ENCODE measurements around the gene CCDC88C. TPM values are rescaled to one million over a fixed set of nuclear protein-coding genes. Genes with fewer than 3 reads are reported as not detected.

The CCDC88C gene
- total RNA-seq, 2 experiments from 2014 or later, result 83.6 to 87.8 TPM

GRCh38 chr14:91424813-91425530, 7.4 kb upstream of the CCDC88C start:
- CTCF ChIA-PET, result interaction anchor here (0.6 to 3.3 kb wide), 6 partner anchors 47 to 159 kb away, joined by 3 to 13 read pairs (median 4); no protein-coding TSS in a partner anchor
- TF ChIP-seq CTCF (IDR thresholded peaks at IDR 0.05), result no peak
- Mint-ChIP-seq H3K4me3 (no peak overlapping the region), H3K9me3 (peaks cover 1% of the 10 kb centered on the region), H3K36me3 (ENCODE audit: low read depth) (no peaks in the 10 kb centered on the region), H3K27ac (no peak overlapping the region), H3K27me3 (no peaks in the 10 kb centered on the region), H3K4me1 (ENCODE audit: low read depth) (peaks cover 18% of the 10 kb centered on the region)
- ATAC-seq, result no peak
- POLR2A ChIA-PET, result interaction anchor here (1.0 kb wide), 2 partner anchors 17 to 53 kb away, joined by 3 read pairs; no protein-coding TSS in a partner anchor
- intact Hi-C loops (cut with micrococcal nuclease), result no loop called here
- no peak for DNase-seq

GRCh38 chr14:91420686-91421085, 3.1 kb upstream of the CCDC88C start:
- no peaks in the 10 kb centered on the region for H3K27me3 Mint-ChIP-seq
- DNase-seq (no peak), ATAC-seq (no peak)
- no peak overlapping the region for H3K27ac Mint-ChIP-seq
- H3K9me3 Mint-ChIP-seq, result no peaks in the 10 kb centered on the region
- intact Hi-C loops (cut with micrococcal nuclease), result no loop called here
- no peak overlapping the region for H3K4me3 Mint-ChIP-seq
- ChIA-PET CTCF (interaction anchor here (0.7 to 13.8 kb wide), 5 partner anchors 38 to 249 kb away, joined by 3 to 155 read pairs (median 3); no protein-coding TSS in a partner anchor), POLR2A (interaction anchor here (0.5 to 14.7 kb wide), 7 partner anchors 21 to 117 kb away, joined by 3 to 214 read pairs (median 3); no protein-coding TSS in a partner anchor)
- H3K4me1 Mint-ChIP-seq (ENCODE audit: low read depth), result peaks cover 12% of the 10 kb centered on the region
- peaks cover 8% of the 10 kb centered on the region for H3K36me3 Mint-ChIP-seq (ENCODE audit: low read depth)
- no peak for TF ChIP-seq CTCF (IDR thresholded peaks at IDR 0.05)

- Mint-ChIP-seq H3K4me3 (no peak overlapping the region), H3K27me3 (no peaks in the 10 kb centered on the region), H3K36me3 (ENCODE audit: low read depth) (peaks cover 19% of the 10 kb centered on the region), H3K27ac (peak overlapping the region; percentile 90), H3K4me1 (ENCODE audit: low read depth) (peaks cover 20% of the 10 kb centered on the region), H3K9me3 (no peaks in the 10 kb centered on the region)
- DNase-seq, result no peak
- intact Hi-C loops (cut with micrococcal nuclease), result loop anchor here (1.0 to 10.0 kb wide), 4 partner anchors 47 to 192 kb away; no protein-coding TSS in a partner anchor
- no peak for ATAC-seq
- TF ChIP-seq CTCF (IDR thresholded peaks at IDR 0.05), result no peak
- ChIA-PET CTCF (interaction anchor here (0.7 to 13.8 kb wide), 11 partner anchors 8 to 133 kb away, joined by 3 to 155 read pairs (median 4); no protein-coding TSS in a partner anchor), POLR2A (interaction anchor here (0.7 to 14.7 kb wide), 8 partner anchors 8 to 312 kb away, joined by 3 to 214 read pairs (median 12); partner anchors contain the start of gene CATSPERB)
These were observed 1.8 kb upstream of the CCDC88C start for GRCh38 chr14:91419451-91419850.

GRCh38 chr14:91419044-91419397, 1.4 kb upstream of the CCDC88C start:
- Mint-ChIP-seq H3K36me3 (ENCODE audit: low read depth) (peaks cover 23% of the 10 kb centered on the region), H3K9me3 (no peaks in the 10 kb centered on the region), H3K27me3 (no peaks in the 10 kb centered on the region), H3K27ac (peak overlapping the region; percentile 90), H3K4me3 (peak overlapping the region; percentile 72), H3K4me1 (ENCODE audit: low read depth) (peaks cover 24% of the 10 kb centered on the region)
- TF ChIP-seq CTCF (IDR thresholded peaks at IDR 0.05), result peak; percentile 65
- ChIA-PET CTCF (interaction anchor here (0.7 to 13.8 kb wide), 13 partner anchors 9 to 132 kb away, joined by 3 to 155 read pairs (median 4); no protein-coding TSS in a partner anchor), POLR2A (interaction anchor here (0.9 to 14.7 kb wide), 17 partner anchors 8 to 313 kb away, joined by 3 to 214 read pairs (median 5); partner anchors contain the start of genes CATSPERB and GPR68)
- ATAC-seq, result peak; percentile 11
- DNase-seq, result peak; percentile 80
- intact Hi-C loops (cut with micrococcal nuclease), result loop anchor here (1.0 to 10.0 kb wide), 4 partner anchors 47 to 192 kb away; no protein-coding TSS in a partner anchor

Measured in activated CD8-positive, alpha-beta T cell treated with anti-CD3 and anti-CD28 coated beads for 36 hours (primary cell).